ENCODE results near the gene LHFPL3.
"Not testable (repeated sequence)": the region's sequence is repeated elsewhere in the genome, so short reads cannot be mapped to it uniquely, and the experiment has no call there.

LHFPL3 gene

DNA sequence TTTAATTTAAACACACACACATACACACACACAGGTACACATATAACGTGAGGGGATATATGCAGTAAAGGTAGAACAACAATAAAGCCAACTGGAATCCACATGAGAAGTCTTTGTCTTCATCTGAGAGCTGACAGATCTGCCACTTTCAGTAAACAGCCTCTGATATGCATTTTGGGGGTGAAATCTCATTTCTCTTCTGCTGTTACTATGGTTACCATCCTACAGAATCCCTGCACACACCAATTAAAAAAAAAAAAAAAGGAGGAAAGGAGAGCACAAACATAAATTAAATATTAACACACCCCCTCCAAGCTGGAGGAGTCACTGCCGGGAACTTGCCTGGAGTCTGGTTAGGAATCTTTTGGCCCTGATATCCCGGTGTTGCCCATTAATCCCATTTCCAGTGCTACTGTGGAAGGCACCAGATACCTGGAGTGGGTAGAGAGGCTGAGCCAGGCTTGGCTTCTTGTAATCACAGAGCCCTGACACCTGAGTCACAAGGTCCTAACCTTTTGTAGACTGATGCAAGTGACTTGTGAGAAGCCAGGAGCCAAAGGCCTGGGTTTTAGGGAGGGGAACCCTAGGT lies 169.1 kb downstream of the LHFPL3 start:
- no peak for DNase-seq

DNA sequence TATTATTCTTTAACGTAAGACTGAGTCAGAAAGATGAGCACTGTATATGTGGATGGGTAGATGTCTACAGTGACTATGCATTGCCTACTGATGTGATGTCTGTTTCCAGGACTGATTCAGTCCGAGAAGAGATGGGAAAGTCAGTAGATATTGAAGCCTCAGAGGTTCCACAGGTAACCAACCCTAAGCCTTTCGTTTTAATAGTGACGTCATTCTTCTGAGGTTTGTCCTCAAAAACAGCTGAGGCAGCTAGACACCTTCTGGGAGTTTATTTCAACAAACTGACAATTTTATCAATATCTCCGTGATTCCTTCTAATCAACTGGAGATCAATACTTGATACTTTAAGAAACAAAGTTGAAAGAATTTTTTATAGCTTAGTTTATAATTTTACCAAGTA lies 171.6 kb downstream of the LHFPL3 start:
- no peak for DNase-seq

DNA sequence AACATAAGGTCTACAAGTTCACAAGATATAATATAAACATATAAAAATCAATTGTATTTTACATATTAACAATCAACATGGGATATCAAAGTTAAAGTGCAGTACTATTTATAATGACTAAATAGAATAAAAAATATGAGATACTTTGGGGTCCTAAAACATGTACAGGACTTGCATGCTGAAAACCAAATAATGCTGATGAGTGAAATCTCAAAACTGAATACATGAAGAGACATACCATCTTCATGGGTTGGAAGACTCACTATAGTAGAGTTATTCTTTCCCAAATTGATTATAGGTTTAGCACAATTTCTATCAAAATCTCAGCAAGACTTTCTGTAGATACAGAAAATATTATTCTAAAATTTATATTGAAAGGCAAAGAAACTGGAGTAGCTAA lies 181.5 kb downstream of the LHFPL3 start:
- no peak for DNase-seq

DNA sequence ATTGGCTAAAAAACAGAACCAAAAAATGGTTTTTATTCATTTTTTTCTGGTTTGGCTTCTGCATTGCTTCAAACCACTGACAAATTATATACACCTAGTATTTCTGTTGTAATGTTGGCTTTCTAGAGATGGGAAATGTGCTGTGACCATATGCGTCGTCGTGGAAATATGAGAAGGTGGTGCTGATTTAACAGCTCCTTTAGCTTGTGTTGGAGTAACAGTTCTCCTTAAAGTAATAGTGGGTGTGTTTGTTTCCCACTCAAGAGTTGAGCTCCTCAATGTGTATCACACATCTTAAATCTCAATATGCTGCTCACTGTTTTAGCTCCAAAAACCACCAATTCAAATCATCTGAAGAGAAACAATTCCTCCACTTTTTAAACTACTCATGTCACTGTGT lies 196.4 kb downstream of the LHFPL3 start:
- DNase-seq: no peak

DNA sequence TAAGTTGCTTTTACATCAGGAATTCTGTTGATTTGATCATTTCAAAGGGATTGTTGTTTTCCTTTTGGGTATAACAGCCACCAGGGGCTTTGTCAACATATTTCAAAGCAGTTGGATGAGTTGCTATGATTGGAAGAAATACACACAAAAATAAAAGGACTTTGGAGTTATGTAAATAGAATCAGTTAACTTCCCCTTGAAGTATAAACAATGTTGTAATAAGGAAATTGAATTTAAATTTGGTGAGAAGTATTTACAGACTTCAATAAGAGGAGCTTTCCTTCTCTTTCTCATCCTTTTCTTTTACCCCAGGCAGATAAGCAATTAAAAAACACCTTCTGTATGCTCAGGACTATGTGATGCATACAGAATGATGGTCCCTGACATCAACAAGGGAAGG lies 199.7 kb downstream of the LHFPL3 start:
- no peak for DNase-seq

DNA sequence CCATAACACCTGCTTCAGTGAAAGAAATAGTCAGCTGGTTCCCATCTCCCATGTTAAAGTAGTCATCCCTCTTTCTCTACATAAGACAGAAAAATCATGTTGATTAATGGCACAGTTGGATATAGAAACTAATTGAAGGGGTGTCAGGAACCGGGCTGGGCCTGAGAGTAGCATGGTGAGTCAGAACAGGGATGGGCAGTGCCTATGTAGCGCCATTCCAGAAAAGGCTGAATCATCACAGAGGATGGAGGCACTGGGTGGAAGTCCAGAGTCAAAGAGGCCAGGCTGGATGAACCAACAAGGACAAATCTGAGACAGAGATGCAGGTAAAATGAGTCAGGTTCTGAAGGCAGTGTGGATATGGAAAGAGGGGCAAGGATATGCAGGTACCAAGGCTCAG lies 201.2 kb downstream of the LHFPL3 start:
- DNase-seq: no peak

DNA sequence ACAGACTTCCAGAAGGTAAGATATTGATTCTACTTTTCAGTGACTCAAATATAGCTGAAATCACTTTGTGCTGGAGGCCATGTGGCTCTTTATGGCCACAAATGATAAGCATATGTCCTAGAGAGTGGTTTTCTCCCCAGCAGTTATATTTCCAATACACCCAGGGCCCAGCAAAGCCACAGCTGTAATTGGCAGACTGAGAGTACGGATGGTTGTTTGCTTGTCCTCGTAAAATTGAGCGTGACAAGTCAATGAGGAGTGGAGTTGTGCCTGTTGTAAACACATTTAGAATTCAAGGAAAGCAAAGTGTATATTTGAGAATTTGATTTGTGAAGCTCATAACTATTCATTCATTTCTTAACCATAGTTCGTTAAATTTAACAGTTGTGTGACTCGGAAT lies 201.8 kb downstream of the LHFPL3 start:
- no peak for DNase-seq

DNA sequence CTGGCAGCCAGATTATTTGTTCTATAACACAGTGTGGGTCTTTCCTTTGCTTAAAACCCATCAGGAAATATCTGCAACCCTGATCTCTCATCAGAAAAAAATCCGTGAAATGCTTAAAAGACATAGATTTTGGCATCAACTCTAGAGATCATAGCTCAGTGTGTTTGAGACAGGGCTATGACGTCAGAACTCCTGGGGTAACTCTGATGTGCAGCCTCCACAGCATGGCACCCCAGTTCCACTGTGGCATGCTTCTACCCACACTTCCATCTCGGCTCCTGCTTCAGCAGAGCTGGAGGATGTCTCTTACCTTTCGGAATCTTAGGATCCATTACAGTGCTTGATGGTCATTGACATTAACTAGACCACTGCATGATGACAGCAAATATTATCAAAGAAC lies 205.7 kb downstream of the LHFPL3 start:
- no peak for DNase-seq

DNA sequence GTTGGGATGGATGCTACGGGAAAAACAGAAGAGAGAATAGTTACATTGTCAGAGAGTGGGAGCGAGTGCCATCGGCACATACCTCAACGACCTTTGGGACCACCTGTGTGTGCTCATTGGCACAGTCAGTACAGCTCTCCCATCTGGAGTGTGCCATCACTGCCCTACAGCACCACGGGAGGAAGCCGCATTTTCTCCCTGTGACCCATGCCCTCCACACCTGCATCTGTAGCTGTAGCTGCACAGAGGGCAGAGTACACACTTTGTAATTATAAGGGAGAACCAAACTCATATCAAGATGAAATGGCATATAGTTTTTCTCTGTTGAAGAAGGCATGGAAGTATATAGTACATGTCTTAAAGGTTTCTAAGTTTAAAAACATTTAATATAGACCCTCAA lies 207.4 kb downstream of the LHFPL3 start:
- DNase-seq: no peak

DNA sequence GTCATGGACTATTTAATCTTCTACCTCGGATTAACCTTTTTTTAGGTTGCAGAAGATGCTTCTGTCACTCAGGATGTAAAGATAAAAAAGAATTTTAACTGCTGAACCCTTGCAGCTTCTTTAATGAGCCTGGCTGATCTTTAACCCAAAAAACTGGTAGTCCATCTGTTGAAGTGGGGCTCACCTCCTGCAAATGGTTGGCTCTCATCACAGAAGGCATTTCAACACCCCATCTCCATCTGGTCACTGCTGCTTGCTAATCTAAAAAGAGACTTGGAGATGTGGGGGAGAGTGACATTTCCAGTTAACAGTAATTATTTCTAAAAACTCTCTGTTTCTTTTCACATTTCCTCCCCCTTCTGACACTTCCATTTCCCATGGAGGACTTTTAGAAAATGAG lies 208.6 kb downstream of the LHFPL3 start:
- no peak for DNase-seq

DNA sequence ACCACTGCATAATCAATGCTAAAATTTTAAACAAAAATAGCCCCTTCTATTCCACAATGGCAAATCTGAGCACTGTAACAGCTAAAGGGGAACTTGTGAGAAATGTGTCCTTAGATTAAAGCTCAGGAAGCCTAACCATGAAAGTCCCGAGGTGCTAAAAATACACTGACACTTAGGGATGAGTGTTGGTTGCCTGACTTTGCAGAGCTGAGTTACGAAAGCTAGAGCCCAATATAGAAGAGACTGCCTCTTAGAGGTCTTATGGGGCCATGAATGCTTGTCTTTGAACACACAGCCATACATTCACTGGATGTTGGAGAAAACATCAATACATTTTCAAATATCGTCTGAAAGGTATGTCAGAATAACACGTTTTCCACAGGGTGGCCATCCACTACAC lies 209.7 kb downstream of the LHFPL3 start:
- DNase-seq: no peak

DNA sequence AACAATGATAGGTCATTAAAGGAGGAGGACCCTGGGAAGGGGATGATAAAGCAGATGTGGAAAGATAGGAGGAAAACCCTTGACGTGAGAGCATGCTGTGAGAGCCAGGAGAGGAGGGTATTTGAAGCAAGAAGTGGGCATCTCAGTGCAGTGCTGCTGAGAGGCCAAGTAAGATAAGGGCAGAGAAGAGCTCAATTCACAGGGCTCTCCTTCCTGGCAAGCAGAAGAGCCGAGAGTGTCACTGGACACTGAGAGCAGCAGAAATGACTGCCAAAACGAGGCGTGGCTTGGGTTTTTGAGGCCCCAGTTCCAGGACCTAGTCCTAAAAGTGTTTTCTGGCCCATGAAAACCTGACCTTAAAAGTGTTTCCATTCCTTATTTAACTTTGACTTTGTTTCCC lies 213.5 kb downstream of the LHFPL3 start:
- no peak for DNase-seq

DNA sequence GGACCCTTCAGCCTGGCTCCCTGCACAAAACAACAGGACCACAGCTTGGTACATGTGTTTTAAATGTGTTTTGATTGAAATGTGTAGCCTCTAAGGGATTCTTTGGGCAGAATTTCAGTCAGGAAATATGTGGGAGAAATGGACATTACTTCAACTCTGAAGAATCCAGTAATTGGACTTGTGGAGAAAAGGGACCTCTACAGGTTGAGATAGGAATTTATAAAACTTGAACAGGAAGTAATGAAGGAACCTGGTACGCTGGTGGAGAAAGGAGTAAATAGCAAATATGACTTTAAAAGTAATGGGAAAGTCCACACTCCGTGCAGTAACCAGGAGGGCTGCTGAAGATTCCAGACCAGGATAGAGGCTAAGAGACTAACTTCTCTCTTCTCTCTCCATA lies 220.5 kb downstream of the LHFPL3 start:
- DNase-seq: no peak

DNA sequence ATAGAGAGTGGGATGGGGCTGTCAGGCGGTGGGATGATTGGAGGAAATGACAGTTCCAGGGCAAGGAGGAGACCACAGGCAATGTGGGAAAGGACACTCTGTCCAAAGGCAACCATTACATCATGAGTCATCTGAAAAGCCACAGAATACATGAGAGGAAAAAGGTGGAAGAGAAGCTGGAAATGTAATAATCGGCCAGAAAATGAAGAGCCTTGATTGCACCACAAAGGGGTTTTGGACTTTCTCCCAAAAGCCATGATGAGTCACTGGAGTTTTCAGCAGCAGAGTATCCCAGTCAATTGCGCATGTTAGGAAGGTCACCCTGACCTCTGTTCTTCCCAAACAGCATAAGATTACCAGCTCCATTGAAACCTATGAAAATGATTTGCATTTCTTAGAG lies 222.0 kb downstream of the LHFPL3 start:
- DNase-seq: no peak

DNA sequence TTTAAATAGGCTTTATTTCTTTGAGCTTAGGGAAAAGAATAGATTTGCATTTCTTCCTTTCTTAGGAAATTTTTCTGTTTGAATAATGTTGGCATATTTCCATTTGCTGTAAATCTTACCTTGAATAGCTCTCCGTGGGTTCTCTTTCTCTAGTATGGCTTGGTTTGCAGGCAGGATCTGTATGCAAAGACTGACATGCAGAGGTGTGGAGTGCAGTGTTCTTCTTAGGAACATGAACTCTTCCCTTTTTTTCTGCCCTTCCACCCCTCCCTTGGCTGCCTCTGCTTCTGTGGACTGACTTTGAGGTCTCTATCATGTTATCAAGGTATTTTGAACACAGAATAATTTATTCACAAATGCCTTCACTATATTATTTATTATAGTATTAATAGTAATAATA lies 222.8 kb downstream of the LHFPL3 start:
- DNase-seq: no peak

DNA sequence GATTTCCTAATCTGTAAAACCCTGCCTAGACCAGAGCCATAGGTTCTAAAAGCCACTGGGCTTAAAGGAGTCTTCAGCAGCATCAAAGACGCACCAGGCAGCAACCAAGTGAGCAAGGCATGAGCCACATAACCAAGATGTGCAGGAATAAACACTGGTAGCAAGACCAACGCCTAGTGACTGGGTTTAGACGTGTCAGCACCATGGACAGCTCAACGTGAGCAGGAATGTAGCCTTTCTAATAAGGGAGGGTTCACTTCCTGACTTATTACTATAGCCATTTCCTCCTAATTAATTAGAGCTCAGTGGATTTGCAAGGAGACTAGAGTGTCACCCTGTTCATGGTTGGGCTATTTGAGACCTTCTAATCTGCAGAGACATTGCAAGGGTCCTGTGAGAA lies 223.7 kb downstream of the LHFPL3 start:
- no peak for DNase-seq

DNA sequence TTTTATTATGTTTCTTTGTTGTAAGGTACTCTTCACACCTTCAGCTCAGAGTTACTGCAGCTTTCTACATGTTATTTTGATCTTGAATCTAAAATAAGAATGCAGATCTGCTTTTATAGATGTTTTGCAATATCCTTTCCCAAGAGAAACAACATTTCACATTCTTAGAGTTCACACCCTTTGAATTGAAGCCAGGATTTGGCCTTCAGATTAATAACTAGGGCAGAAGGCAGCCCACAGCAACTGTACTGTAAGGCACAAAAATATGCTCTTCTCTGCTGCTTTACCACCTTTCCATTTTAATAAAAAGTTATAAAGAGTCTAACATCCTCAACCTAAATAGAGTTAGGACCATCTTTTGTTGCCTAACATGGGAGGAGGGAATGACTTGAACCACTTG lies 224.7 kb downstream of the LHFPL3 start:
- no peak for DNase-seq

DNA sequence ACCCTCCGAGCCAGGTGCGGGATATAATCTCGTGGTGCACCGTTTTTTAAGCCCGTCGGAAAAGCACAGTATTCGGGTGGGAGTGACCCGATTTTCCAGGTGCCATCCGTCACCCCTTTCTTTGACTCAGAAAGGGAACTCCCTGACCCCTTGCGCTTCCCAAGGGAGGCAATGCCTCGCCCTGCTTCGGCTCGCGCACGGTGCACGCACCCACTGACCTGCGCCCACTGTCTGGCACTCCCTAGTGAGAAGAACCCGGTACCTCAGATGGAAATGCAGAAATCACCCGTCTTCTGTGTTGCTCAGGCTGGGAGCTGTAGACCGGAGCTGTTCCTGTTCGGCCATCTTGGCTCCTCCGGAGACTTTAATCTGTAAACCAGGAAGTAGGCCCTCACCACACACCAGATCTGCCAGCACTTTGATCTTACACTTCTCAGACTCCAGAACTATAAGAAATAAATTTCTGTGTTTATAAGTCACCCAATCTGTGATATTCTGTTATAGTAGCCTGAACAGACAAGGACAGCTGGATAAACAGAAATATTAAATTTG lies 235.0 kb downstream of the LHFPL3 start:
- DNase-seq: not testable (repeated sequence)

DNA sequence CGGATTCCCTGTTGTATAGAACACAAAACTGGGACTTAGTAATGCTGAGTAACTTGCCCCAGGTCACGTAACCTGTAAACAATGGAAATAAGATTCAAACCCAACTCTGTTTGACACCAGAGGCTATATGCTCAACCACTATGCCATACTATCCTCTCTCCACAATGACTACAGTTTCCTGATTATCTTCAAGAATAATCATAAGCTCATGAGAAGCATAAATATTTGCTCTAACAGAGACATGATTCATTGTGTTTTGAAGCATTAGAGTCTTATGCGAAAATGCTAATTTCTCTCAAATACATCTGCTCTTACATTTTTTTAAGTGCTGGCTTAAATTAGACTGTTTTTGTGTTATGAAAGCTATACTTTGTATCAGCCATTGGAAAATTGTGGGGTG lies 241.3 kb downstream of the LHFPL3 start:
- no peak for DNase-seq

DNA sequence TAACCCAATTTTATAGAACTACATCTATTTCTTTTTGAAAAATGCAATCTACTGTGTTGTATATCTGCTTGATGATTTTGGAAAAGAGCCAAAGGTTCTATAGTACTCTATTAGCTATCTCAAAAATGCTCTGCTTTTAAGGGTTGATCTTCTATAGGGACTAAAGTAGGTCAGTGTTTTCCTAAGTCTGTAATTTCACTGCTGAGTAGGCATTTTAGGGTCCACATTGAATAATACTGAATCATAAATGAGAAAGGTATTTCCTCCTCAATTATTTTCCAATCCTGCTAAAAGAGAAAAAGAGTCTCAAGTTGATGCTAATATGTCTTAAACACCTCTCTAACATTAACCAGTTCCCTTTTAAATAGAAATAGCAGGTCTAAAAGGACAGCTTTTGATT lies 244.2 kb downstream of the LHFPL3 start:
- no peak for DNase-seq

DNA sequence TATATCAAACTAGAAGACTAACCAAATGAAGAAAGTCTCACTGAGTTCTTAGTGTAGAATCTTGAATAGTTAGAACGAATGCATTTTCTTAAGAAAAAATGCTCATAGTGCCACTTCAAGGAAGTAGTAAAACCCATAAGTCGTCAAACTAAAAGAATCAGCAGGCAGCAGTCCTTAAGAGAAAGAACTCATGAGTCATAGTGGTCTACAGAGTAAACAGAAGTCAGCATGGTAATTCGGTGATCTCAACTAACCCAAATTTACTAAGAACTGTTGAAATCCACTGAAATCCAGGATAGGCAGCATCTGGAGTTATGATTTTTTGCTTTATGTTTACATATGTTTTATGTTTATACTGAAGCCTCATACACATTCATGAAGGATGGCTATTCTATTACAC lies 256.2 kb downstream of the LHFPL3 start:
- no peak for DNase-seq

DNA sequence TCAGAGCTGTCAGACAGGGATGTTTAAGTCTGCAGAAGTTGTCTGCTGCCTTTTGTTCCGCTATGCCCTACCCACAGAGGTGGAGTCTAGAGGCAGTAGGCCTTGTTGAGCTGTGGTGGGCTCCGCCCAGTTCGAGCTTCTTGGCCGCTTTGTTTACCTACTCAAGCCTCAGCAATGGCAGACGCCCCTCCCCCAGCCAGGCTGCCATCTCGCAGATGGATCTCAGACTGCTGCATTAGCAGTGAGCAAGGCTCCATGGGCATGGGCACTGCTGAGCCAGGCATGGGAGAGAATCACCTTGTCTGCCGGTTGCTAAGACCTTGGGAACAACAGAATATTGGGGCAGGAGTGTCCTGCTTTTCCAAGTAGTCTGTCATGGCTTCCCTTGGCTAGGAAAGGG lies 267.2 kb downstream of the LHFPL3 start:
- not testable (repeated sequence) for DNase-seq

DNA sequence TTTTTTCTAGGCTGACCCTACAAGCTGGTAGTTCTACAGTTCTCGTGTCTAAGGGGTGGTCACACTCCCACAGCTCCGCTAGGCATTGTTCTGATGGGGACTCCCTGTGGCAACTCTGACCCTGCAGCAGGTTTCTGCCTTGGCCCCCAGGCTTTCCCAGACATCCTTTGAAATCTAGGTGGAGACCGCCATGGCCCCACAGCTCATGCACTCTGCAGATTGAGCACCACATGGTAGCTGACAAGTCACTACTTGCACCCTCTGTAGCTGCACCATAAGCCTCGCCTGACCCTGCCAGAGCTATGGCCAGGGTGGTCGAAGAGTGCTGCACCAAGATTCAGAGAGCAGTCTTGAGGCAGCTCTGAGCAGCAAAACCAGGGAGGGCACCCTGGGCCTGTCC lies 275.6 kb downstream of the LHFPL3 start:
- no peak for DNase-seq

DNA sequence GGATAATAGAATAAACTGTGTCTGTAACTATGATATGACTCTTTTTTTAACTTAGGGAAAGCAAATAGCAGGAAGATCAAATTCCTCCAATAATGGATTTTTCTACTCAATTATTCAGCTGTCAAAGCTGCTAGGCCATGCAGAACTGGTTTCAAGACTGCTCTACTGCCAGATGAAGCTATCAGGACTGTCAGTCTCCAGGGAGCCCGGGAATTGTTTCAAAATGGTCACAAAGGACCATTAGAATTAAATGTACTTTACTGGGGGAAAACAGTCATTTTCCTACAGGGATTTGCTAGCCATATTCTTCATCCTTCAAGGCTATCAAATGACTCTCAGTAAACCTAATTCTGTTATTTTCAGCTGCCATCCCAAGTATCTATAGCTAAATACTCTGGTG lies 276.3 kb downstream of the LHFPL3 start:
- DNase-seq: no peak

DNA sequence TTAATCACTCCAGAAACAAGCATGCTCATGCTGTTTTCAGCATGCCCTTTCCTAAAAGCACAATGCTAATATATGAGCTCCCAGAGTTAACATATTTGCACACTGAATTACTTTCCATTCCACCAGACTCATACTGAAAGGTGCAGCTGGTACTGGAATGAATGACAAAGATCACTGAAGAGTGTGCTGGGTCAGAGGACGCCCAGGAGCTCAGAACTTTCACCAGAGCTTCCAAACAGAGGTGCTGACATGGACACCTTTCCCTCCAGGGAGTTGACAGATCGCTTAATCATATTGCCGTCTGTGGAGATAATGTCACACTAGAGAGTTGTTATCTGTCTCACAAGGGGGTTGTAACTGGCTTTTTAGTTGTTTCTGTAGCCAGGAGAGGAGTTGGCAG lies 292.9 kb downstream of the LHFPL3 start:
- DNase-seq: no peak

DNA sequence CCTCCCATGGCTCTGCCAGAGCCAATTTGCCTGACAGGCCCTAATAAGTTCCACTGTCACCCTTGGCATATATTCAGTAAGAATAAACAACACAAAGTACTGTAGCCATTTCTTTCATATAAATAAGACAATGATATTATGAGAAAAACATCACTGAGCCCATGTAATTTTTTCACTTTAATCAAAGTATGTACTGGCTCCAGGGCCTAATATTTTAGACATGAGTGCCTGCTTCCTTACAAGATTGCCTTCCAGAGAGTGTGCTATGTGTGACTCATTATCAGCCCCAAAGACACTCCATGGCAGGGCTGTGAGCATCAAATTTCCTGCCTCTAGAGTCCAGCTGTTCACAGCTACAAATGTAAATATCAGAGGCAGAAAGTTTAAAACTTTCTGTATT lies 297.6 kb downstream of the LHFPL3 start:
- DNase-seq: no peak

All from activated naive CD4-positive, alpha-beta T cell (primary cell).